D721Med (cell line): ENCODE measurements around the gene KLK7.

Source experiments
- DNase-seq: peaks from one replicate; pipeline ENCODE4 v3.0.0; 2011; ENCODE audit warnings: low spot score; ENCODE audit not compliant: insufficient read length
- FAIRE-seq: peaks from 2 replicates; lab custom pipeline; 2011; peaks lifted over from hg19 to GRCh38; lab: Jason Lieb, UNC
- CTCF ChIP-seq: IDR thresholded peaks from 2 replicates; pipeline ENCODE4 v1.5.1; 2012; ENCODE audit warnings: mild to moderate bottlenecking, control low read depth; ENCODE audit not compliant: insufficient read depth; ENCODE audit errors: missing control alignments

KLK7 gene

DNA sequence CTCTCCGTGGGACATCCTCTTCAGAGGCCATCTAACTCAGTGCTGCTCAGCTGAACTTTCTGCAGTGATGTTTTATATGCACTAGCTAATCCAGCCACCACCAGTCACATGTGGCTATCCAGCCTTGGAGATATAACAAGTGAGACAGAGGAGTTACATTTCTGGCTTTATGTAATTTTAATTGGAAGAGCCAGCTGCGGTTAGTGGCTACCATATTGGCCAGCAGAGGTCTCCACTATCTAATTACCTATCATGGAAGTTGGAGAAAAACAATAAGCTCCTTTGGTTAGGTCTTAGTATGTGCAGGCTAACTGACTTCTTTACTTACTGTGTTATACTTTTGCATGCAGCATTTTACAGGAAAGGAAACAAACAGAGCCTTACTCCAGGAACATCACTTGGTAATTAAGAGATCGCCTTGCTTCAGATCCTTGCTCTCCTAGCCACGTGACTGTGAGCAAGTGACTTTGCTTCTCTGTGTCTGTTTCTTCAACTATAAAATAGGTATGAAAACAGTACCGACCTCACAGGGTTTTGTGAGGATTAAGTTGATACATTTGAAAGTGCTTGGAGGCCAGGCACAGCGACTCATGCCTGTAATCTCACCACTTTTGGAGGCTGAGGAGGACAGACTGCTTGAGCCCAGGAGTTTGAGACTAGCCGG is 37.4 kb upstream of the KLK7 start:
- no peak for DNase-seq

DNA sequence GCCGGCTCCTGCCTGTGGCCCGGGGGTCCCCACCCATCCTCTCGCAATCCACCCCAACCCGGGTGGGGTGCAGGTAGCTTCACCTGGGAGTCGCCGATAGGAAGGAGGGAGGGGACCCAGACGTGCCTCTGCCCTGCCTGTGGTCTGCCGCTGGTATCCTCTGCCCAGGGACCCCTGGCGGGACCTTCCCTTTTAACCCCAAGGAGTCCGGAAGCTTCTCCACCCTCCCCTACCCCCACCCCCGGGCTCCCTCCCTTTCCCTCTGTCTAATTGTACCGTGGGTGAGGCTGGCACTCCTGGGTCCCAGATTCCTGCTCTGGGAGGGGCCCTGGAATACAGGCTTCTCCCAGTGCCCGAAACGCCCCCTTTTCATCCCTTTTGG is 35.8 kb upstream of the KLK7 start, which contains the start of gene KLK10:
TSS of gene KLK10 (minus strand) at position 166 of the 382 bp plus-strand sequence. CDS start 579 bp downstream, outside the sequence.
- DNase-seq (no peak), FAIRE-seq (no peak)
- TF ChIP-seq CTCF = no peak

More for the DNA sequence above, 37.4 kb upstream of the KLK7 start:
- peak; percentile 59 for TF ChIP-seq CTCF
- FAIRE-seq = no peak

DNA sequence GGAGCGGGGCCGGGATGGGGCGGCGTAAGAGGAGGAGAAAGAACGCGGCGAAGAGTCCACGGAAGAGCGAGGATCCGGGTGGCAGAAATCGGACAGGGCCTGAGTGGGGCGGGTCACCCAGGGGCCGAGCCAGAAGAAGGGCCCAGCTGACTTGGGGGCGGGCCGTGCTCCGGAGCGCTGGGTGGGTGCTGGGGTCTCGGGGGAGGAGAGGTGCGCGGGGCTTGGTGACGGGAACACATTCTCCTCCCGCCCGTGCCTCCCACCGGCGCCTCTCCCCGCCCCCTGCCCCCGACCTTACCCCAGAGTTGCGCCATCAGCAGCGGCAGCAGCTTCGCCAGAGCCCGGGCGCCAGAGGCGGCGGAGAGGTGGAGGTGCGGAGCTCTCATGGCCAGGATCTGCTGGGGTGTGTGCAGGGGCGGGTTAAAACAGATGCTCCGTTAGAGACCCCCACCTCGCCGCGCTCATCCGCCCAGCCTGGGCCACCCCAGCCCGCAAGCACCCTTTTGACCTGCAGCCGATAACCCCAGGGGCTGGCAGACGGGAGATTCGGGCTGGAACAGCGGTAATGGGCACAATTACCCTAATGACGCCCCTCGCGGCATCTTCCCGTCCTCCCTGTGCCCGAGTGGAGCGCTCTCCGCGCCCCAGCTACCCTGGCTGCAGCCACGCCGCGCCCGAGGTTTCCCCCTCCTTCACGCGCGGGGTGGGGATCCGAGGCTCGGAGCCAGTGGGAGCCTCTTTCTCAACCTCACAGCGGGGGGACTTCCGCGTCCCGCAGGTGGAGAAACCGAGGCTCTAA is 35.2 kb upstream of the KLK7 start:
- DNase-seq (no peak), FAIRE-seq (no peak)

DNA sequence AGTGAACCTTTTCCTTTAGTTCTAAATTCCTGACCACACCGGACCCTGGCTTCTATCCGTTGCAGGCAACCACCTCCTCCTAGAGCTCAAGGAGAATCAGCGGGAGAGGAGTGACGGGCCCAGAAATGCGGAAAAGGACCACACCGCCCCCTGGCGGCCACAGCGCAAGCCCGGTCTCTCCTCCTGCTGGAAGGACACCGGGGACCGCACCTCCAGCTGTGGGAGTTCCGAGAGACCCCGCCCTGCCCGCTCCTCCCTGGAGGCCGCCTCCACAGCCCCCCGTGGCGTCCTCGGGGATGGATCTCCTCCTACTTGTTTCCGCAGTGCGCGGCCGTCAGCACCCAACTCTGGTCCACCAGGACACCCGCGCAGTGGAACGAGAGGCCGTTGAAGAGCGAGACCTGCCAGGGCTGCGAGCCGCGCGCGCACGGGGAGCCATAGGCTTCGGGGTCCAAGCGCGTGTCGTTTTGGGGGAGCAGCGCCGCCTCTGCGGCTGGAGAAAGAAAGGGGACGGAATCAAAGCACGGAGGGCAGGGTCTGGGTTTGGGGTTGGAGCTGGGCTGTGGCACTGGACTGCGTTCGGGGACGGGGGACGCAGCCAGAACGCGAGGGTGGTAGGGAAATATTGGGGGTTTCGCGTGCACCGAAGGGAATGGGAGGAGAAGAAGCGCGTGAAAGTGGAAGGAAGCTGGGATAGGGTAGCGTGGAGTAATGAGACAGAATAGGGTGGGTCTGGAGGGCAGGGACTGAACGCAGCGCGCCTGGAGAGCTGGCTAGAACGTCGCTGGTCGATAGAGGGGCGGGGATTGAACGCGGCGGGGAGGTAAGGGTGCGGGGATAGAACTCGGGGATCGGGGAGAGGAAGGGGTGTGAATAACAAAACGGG is 33.3 kb upstream of the KLK7 start:
- peak; percentile 60 for DNase-seq
- TF ChIP-seq CTCF = peak; percentile 15
- no peak for FAIRE-seq

More for the DNA sequence above, 35.2 kb upstream of the KLK7 start:
- no peak for TF ChIP-seq CTCF

GRCh38 chr19:51015691-51016267 is 32.1 kb upstream of the KLK7 start:
- no peak for DNase-seq
- TF ChIP-seq CTCF = no peak
- no peak for FAIRE-seq

GRCh38 chr19:51014242-51014641 is 30.5 kb upstream of the KLK7 start:
- DNase-seq (no peak), FAIRE-seq (no peak)
- no peak for TF ChIP-seq CTCF
